ENCODE measurements around the gene ABCA2.

DNA sequence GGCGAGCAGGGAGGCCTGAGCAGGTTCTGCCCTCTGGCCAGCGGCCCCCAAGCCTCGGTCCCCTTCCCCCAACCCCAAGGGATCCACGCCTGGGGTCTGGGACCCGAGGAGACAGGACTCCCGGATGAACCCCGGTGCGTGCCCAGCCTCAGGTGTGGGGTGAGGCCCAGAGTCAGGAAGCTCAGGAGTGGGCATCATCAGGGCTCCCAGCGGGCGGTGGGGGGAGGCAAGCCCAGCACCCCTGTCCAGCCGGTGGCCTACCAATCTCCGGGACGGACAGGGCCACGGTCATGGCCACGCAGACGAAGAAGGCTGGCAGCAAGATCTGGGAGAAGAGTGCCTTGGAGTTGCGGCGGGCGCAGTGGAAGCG, 14.5 kb downstream of the ABCA2 start:
- TF ChIP-seq GATA2 (CRISPR knock-in tag; IDR thresholded peaks at IDR 0.05): no peak
- no peak for TF ChIP-seq CTCF (IDR thresholded peaks at IDR 0.05)
- TF ChIP-seq TCF12 (IDR thresholded peaks at IDR 0.05): no peak
- no peak for TF ChIP-seq SMC3 (IDR thresholded peaks at IDR 0.05; ENCODE audit: low read depth, low read length)
- TF ChIP-seq RAD21 (IDR thresholded peaks at IDR 0.05; ENCODE audit: low read length): no peak
- no peak for TF ChIP-seq POLR2AphosphoS5 (IDR thresholded peaks at IDR 0.05; ENCODE audit: low read depth, low read length)

Data from SK-N-SH (cell line).